ENCODE data around the gene IRF4. TPM values are rescaled to one million over a fixed set of nuclear protein-coding genes. Genes with fewer than 3 reads are reported as not detected.

Gene IRF4
- total RNA-seq, 4 donors from 2014 or later, result 0.26 to 0.56 (median 0.31) TPM; not detected in 1

- ATAC-seq, result no peak
- H3K27ac ChIP-seq, result no peak overlapping the region
- no peaks in the 10 kb centered on the region for H3K36me3 ChIP-seq
Observed at GRCh38 chr6:434051-434705, 42.6 kb downstream of the IRF4 start.

GRCh38 chr6:435441-436307 lies 44.1 kb downstream of the IRF4 start:
- H3K27ac ChIP-seq, result no peak overlapping the region
- intact Hi-C loops (cut with DNase I; ENCODE audit: low total_unique reads) (no loop called here), in situ Hi-C loops (cut with MboI; ENCODE audit: low sequenced_read_pairs in 4 of 4) (no loop called here)
- no peak for ATAC-seq
- TF ChIP-seq CTCF (IDR thresholded peaks at IDR 0.05 in 4 of 5, conservative IDR thresholded peaks at IDR 0.05 in 1 of 5), result no peak
- DNase-seq, result no peak
- H3K9me3 ChIP-seq, result no peaks in the 10 kb centered on the region
- H3K27me3 ChIP-seq, result no peaks in the 10 kb centered on the region
- H3K36me3 ChIP-seq, result no peaks in the 10 kb centered on the region
- H3K4me1 ChIP-seq, result no peaks in the 10 kb centered on the region
- no peak overlapping the region for H3K4me3 ChIP-seq

More at GRCh38 chr6:434051-434705, 42.6 kb downstream of the IRF4 start:
- DNase-seq, result no peak
- Histone ChIP-seq H3K9me3 (no peaks in the 10 kb centered on the region), H3K4me3 (no peak overlapping the region), H3K4me1 (no peaks in the 10 kb centered on the region), H3K27me3 (no peaks in the 10 kb centered on the region)
- TF ChIP-seq POLR2A (IDR thresholded peaks at IDR 0.05), result no peak
- no peak for TF ChIP-seq CTCF (IDR thresholded peaks at IDR 0.05 in 4 of 5, conservative IDR thresholded peaks at IDR 0.05 in 1 of 5)
- intact Hi-C loops (cut with DNase I; ENCODE audit: low total_unique reads), result no loop called here
- in situ Hi-C loops (cut with MboI; ENCODE audit: low sequenced_read_pairs in 4 of 4), result no loop called here

- TF ChIP-seq POLR2A (IDR thresholded peaks at IDR 0.05), result no peak
- TF ChIP-seq CTCF (IDR thresholded peaks at IDR 0.05 in 4 of 5, conservative IDR thresholded peaks at IDR 0.05 in 1 of 5), result no peak
- H3K36me3 ChIP-seq, result no peaks in the 10 kb centered on the region
- H3K4me1 ChIP-seq, result no peaks in the 10 kb centered on the region
- no peaks in the 10 kb centered on the region for H3K27me3 ChIP-seq
- no peak overlapping the region for H3K27ac ChIP-seq
- no peak for ATAC-seq
- H3K4me3 ChIP-seq, result no peak overlapping the region
- intact Hi-C loops (cut with DNase I; ENCODE audit: low total_unique reads), result no loop called here
- H3K9me3 ChIP-seq, result no peaks in the 10 kb centered on the region
- DNase-seq, result no peak
- in situ Hi-C loops (cut with MboI; ENCODE audit: low sequenced_read_pairs in 4 of 4), result no loop called here
Observed at GRCh38 chr6:436308-437036, 44.9 kb downstream of the IRF4 start.

GRCh38 chr6:437037-437392 lies 45.5 kb downstream of the IRF4 start:
- no peak overlapping the region for H3K27ac ChIP-seq
- TF ChIP-seq CTCF (IDR thresholded peaks at IDR 0.05 in 4 of 5, conservative IDR thresholded peaks at IDR 0.05 in 1 of 5) (no peak), POLR2A (IDR thresholded peaks at IDR 0.05) (no peak)
- no peak for ATAC-seq

More at GRCh38 chr6:437037-437392, 45.5 kb downstream of the IRF4 start:
- Histone ChIP-seq H3K9me3 (no peaks in the 10 kb centered on the region), H3K4me1 (no peaks in the 10 kb centered on the region), H3K36me3 (no peaks in the 10 kb centered on the region), H3K27me3 (no peaks in the 10 kb centered on the region), H3K4me3 (no peak overlapping the region)
- in situ Hi-C loops (cut with MboI; ENCODE audit: low sequenced_read_pairs in 4 of 4) (no loop called here), intact Hi-C loops (cut with DNase I; ENCODE audit: low total_unique reads) (no loop called here)
- no peak for DNase-seq

All from gastrocnemius medialis (tissue), 4 donors.